HEK293T (cell line): ENCODE data around the gene ZIM2.

Experiments used
- ARNT ChIP-seq: fragments of 450-650 bp; IDR thresholded peaks from 2 replicates; pipeline ENCODE4 v1.6.1; 2017; ENCODE audit warnings: mild to moderate bottlenecking
- ELF4 ChIP-seq: fragments of 450-650 bp; IDR thresholded peaks from 2 replicates; pipeline ENCODE4 v1.6.1; 2017; ENCODE audit warnings: antibody characterized with exemption
- FOXM1 ChIP-seq: fragments of 450-650 bp; IDR thresholded peaks from 2 replicates; pipeline ENCODE4 v1.6.1; 2017; ENCODE audit warnings: mild to moderate bottlenecking, borderline replicate concordance
- SP1 ChIP-seq: fragments of 450-650 bp; IDR thresholded peaks from 2 replicates; pipeline ENCODE4 v1.6.1; 2017
- TF ChIP-seq, protein P1 (sequence below): fragments of 450-650 bp; IDR thresholded peaks from 2 replicates; pipeline ENCODE4 v1.6.1; 2016

DNA sequence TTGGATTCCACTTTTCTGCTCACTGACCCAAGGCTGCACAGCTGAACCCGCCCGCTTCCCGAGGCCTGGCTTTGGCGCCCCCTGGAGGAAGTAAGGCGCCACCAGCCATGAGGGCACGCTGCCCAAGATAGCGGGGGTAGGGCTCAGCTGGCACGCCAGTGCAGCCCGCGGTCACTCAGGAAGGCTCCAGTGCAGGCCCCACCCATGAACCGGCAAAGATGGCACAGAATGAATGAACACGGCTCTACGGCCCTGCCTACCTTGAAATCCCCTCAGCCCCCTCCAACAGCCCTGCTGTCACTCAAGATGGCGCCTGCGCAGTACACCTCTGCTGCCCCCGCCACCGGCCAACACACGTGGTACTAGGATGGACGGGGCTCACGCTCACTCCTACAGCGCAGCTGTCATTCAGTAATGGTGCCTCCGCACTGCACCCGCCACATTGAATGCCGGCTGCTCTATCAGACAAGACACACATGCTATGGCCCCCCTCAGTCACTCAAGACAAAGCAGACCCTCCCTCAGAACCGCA lies 3.0 kb downstream of the ZIM2 start:
- TF ChIP-seq, protein P1, sequence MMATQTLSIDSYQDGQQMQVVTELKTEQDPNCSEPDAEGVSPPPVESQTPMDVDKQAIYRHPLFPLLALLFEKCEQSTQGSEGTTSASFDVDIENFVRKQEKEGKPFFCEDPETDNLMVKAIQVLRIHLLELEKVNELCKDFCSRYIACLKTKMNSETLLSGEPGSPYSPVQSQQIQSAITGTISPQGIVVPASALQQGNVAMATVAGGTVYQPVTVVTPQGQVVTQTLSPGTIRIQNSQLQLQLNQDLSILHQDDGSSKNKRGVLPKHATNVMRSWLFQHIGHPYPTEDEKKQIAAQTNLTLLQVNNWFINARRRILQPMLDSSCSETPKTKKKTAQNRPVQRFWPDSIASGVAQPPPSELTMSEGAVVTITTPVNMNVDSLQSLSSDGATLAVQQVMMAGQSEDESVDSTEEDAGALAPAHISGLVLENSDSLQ: no peak
- TF ChIP-seq ELF4 (no peak), FOXM1 (no peak), SP1 (no peak), ARNT (no peak)
